HEK293T (cell line): ENCODE data around the gene EYA4.

Source experiments
- ARNT ChIP-seq: fragments of 450-650 bp; IDR thresholded peaks from 2 replicates; pipeline ENCODE4 v1.6.1; 2017; ENCODE audit warnings: mild to moderate bottlenecking
- BHLHE40 ChIP-seq: fragments of 450-650 bp; IDR thresholded peaks from 2 replicates; pipeline ENCODE4 v1.6.1; 2016; ENCODE audit warnings: mild to moderate bottlenecking, moderate library complexity, borderline replicate concordance
- CTBP1 ChIP-seq: fragments of 450-650 bp; IDR thresholded peaks from 2 replicates; pipeline ENCODE4 v1.6.1; 2016; ENCODE audit warnings: borderline replicate concordance
- ELF4 ChIP-seq: fragments of 450-650 bp; IDR thresholded peaks from 2 replicates; pipeline ENCODE4 v1.6.1; 2017; ENCODE audit warnings: antibody characterized with exemption
- FOXA1 ChIP-seq: fragments of 450-650 bp; IDR thresholded peaks from 2 replicates; pipeline ENCODE4 v1.6.1; 2016; ENCODE audit warnings: mild to moderate bottlenecking
- FOXM1 ChIP-seq: fragments of 450-650 bp; IDR thresholded peaks from 2 replicates; pipeline ENCODE4 v1.6.1; 2017; ENCODE audit warnings: mild to moderate bottlenecking, borderline replicate concordance
- L3MBTL2 ChIP-seq: fragments of 450-650 bp; conservative IDR thresholded peaks from 2 replicates; pipeline ENCODE4 v1.6.1; 2016; ENCODE audit warnings: mild to moderate bottlenecking
- NFRKB ChIP-seq: fragments of 450-650 bp; IDR thresholded peaks from 2 replicates; pipeline ENCODE4 v1.6.1; 2016; ENCODE audit warnings: mild to moderate bottlenecking, moderate library complexity

DNA sequence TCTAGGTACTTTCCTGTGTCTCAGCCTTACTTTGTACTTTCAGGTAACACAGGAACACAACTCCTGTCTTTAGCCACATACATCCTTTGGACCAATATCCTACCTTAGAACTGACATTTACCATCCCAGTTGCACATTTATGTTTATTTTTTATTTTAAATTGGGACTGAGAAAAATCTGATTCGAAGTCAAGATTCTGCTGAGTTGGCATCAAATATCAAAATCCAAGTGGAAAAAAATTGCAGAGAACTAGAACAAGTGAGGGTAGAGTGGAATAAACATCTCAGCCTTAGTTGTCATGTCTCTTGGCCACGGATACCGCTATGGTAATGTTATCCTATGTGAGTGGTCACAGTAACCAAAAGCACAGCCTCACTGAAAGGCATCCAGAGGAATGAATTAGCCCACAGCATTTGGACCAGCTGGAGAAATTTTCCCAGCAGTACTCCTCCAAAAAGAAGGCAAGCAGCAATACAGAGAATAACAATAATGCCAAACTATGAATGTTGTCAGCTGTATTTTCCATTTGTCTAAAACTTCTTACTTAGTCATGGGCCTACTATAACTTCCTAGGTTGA, 17.6 kb upstream of the EYA4 start:
- no peak for TF ChIP-seq BHLHE40
- TF ChIP-seq ELF4, result no peak
- no peak for TF ChIP-seq NFRKB
- no peak for TF ChIP-seq FOXA1
- no peak for TF ChIP-seq CTBP1
- TF ChIP-seq FOXM1, result no peak
- no peak for TF ChIP-seq L3MBTL2
- no peak for TF ChIP-seq ARNT
